CD4-positive, alpha-beta T cell treated with Interleukin-17A for 4 hours (primary cell): ENCODE data around the gene ECHDC1.
"Not testable (repeated sequence)": the region's sequence is repeated elsewhere in the genome, so short reads cannot be mapped to it uniquely, and the experiment has no call there.

Source experiments
- DNase-seq: peaks from one replicate; pipeline ENCODE4 v3.0.0-alpha.2; 2020; ENCODE audit warnings: mixed read lengths

The ECHDC1 gene, protein sequence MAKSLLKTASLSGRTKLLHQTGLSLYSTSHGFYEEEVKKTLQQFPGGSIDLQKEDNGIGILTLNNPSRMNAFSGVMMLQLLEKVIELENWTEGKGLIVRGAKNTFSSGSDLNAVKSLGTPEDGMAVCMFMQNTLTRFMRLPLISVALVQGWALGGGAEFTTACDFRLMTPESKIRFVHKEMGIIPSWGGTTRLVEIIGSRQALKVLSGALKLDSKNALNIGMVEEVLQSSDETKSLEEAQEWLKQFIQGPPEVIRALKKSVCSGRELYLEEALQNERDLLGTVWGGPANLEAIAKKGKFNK

DNA sequence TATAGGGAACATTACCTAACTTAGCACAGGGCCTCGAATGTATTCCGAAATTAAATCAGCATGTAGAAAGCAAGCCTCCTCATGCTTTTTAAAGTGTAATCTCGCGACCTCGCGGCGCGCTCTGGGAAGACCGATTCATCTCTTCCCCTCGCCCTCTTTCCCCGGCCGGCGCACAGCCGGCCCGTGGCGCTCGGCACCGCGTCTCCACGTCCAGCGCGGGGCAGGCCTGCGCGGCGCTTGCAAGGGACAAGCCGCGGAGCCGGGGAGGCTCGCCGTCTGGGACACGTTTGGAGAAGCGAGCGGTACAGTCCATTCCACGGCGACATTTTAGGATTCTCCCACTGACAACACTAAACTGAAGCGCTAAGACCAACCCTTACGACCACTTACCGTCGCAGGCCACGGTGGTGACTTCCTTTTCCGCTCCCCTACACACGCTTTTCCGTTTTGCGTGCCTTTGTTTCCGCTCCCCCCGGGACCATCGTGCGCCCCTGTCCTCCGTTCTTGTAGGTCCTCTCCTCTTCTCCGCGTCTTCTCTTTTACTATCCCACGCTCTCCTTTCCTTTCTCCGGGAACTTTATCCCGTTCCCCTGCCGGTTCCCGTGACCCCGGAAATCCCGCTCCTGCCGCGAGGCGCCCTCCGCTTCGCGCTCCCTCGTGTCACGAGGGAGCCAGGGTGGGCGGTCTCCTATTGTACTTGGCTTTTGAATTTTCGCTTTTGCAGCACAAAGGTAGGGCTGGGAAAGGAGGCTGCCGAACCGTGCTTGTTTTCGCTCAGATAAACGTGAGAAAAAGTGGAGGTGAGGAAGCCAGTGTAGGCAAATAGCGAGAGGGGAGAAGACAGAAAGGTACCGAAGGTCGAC, at the start of gene ECHDC1:
Gene ECHDC1 (minus strand): TSS at position 664 of the 863 bp plus-strand sequence. CDS start 12,581 bp downstream, outside the sequence.
- DNase-seq: peak; percentile 74

GRCh38 chr6:127392301-127392700, 48.9 kb upstream of the ECHDC1 start:
- DNase-seq: no peak

DNA sequence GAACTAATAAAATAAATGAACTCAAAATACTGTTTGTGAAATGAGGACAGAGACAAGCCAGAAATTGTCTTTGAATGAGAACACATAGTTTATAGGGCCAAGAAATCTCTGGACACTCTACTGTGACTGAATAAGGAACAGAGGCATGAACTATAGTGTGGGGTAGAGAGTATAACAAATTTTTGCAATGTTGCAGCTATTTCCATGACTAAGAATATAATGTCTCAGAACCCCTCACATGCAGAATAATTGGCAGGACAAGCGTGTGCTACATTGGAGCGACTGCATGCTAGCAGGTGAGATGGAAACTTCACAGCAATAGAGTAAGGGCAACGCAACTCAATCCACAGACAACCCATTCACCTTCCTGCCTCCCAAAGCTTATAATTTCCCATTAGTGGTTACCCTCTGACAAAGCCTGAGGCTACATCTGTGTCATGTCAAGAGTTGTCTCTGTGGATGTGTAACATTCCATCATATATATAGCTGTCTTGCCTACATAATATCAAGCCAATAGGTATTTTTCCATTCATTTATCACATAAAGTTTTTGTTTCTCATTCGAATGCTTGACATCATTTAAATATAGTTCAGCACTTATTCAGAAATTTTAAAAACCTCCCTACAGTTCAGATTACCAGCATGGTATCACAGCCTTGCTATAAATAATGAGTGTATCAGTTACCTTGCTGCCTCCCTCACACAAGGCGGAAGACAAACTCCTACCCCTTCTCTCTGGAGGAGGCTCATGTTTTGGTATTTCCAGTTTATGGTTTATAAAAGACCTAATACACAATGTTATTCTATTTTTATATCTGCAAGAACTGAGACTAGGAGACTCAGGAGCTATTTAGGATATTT, 47.9 kb upstream of the ECHDC1 start:
- DNase-seq: no peak

DNA sequence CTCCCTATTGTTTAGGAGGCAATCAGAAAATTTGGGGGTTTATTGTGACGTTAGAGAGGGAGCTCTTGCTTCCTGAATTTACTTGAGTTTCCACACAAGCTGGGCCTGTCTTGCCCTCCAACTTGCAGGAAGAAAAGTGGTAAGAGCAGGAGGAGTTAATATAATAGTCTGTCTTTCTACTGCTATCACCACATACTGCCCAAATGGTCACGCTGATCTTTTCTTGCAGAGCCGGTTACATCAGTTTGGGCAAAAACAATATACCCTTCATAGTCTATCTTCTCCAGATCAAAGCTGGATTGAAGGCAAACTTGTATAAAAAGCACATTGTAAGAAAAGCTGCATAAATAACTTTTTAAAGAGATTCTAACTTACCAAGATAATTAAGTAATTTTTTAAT, 46.3 kb upstream of the ECHDC1 start:
- no peak for DNase-seq

GRCh38 chr6:127385668-127386430, 42.4 kb upstream of the ECHDC1 start:
- DNase-seq: no peak

- not testable (repeated sequence) for DNase-seq
Observed at GRCh38 chr6:127384848-127385247, 41.4 kb upstream of the ECHDC1 start.

GRCh38 chr6:127383988-127384387, 40.6 kb upstream of the ECHDC1 start:
- DNase-seq: no peak

GRCh38 chr6:127382413-127382812, 39.0 kb upstream of the ECHDC1 start:
- no peak for DNase-seq

DNA sequence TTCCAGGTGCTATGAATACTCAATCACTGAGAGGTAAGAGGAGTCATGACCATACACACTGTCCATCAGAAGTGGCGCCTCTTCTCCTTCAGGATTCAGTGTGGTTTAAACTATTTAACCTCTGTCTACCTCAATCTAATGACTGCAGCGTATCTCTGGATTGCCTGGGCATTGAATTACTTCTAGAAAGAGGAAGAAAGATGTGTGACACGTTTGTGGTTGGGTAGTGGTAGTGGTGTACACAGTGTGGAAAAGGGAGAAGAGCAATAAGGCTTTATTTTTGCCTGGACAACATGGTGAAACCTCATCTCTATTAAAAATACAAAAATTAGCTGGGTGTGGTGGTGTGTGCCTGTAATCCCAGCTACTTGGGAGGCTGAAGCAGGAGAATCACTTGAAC, 38.0 kb upstream of the ECHDC1 start:
- no peak for DNase-seq

DNA sequence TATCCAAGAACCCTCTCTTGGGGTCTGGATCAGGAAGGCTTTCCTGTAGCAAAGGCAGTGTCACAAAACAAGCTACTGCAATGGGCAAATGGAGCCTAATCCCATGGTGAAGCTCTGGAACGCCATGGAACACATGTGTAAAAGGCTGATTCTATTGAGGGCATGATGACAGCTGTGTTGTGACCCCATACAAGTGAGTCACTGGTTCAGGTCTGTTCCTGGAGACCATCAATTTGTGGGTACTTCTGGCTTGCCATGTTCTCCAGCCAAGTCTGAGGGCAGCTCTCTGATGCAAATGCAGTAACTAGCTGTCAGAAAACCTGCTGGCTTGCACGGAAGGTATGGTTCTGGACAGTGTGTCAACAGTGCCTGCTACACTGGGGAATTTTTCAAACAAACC, 33.3 kb upstream of the ECHDC1 start:
- DNase-seq: no peak

GRCh38 chr6:127367023-127367375, 23.6 kb upstream of the ECHDC1 start:
- no peak for DNase-seq

DNA sequence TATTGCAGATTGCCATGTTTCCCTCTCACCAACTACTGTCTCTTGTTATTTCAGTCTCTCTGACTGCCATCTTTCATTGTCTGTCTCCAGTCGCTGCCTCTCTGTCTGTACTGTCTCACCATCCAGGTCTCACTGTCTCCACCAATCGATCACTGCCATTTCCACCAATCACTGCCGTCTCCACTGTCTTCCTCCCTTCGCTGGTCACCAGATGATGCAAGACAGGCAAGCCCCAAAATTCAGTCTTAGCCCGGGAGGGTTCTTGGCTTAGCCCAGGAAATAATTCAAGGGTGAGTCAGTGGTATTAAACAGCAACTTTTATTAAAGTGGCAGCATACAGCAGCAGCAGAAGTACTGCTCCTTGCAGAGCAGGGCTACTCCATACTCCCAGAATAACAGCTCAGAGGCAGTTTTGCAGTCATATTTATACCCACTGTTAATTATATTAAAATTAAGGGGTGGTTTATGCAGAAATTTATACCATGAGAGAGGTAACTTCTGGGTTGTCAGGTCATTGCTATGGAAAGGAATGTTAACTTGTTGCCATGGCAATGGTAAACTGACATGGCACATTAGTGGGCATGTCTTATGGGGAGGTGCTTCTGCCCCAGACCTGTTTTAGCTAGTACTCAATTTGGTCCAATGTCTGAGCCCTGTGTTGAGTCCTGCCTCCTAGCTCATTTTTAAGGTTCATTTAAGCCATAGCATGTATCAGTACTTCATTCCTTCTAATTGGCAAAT, 23.0 kb upstream of the ECHDC1 start:
- no peak for DNase-seq

GRCh38 chr6:127365874-127366273, 22.5 kb upstream of the ECHDC1 start:
- no peak for DNase-seq

GRCh38 chr6:127352524-127352923, 9.1 kb upstream of the ECHDC1 start:
- no peak for DNase-seq

DNA sequence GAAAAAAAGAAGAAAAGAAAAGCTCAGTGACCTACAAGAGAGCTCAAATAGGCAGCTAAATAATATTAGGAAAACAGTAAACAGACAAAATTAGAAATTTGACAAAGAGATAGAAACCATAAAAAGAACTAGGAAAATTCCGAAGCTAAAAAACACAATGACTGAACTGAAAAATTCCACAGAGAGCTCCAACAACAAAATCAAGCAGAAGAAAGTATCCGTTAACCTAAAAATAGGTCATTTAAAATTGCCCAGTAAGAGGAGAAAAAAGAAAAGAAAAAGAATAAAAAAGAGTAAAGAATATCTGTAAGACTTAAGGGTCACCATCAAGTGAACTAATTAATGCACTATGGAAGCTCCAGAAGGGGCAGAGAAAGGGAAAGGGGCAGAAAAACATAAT, 6.6 kb upstream of the ECHDC1 start:
- no peak for DNase-seq

GRCh38 chr6:127348028-127348661, 4.7 kb upstream of the ECHDC1 start:
- DNase-seq: no peak

DNA sequence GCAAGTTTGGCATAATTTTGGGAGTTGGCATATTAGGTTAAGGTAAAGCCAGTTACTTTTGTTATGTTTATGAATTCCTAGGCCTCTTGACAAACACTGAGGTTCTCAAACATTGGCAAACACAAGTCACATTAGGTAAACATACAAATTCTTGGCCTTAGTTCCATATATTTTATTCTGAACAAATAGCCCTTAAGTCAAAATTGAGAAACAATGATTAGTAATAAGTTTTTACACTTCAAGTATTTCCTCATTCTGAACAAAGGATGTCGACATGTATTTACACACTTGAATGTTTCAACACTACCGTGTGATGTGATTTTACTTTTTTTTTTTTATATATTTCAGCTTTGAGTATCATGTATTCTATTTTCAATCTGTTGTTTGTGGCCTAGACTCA, 3.8 kb upstream of the ECHDC1 start:
- no peak for DNase-seq

DNA sequence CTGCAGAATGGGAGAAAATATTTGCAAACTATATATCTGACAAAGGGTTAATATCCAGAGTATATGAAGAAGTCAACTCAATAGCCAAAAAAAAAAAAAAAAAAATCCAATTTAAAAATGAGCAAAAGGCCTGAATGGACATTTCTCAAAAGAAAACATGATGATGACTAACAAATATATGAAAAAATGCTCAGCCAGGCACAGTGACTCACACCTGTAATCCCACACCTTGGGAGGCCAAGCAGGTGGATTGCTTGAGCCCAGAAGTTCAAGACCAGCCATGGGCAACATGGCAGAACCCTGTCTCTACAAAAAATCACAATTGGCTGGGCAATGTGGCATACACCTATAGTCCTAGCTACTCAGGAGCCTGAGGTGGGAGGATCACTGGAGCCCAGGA, 2.1 kb upstream of the ECHDC1 start:
- no peak for DNase-seq

DNA sequence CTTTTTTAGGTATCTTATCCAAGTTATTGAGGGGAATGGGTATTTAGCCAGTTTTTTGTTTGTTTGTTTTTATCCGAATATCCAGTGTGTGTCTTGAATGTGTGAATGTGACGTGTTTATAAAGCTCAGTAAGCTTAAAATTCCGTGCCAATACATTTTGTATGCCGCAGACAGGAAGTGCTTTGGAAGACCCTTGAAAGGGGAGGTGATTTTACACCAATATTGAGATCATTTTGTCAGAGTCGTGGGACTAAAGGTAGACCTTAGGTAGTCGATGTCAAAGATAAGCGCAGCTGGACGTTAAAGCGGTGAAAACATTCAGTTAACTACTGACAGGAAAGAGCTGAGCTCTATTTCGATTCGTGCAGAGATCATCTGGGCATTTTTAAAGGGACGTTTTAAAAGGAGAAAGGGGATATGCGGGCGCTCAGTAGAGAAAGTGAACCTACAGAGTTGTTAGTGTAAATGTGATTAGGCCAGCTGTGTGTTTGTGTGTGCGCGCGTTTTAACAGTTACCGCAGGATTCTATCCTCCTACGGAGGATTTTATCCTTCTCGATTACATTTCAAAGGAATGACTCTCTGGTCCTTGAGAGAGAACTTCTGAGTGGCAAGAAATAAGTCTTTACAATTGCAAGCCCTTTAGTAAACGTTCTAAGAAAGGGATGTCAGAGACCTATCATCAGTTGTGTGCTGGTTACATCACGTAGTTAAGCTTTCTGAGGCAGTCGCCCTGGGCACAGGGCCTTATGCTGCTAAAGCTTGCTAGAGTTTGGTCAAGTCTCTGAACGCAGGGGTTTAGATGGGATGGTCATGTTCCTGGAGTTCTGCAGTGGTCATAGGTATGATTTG, 625 bp upstream of the ECHDC1 start:
- DNase-seq: peak; percentile 7

DNA sequence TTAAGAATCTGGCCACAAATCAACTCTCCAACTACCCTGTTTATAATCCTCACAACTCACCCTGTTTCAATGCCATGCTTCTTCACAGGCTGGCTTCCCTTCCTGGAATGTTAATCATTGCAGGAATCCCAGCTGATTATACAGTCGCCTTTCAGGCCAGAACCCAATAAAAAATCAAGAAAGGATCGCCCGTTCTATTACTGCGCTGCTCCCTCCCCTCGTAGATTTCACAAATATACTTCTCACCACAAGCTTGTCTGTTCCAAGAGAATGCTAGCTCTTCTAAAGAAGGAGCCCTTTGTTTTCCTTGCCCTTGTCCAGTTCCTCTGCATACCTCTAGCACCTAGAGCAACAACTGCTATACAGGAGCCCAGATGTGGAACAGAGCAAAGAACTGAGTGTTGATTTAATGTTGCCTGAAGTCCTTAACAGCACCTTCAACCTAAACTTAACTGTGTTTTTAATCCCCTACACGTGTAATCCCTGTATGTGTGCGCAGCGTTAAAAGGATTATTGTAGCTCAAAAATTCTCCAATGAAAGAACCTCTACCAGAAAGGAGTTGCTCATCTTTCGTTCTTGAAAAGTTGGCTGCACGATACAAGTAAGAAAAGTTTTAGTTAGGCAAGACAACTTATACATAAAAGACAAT, 988 bp downstream of the ECHDC1 start:
- no peak for DNase-seq
